Neural cell (in vitro differentiated cells): ENCODE measurements around the gene APOBEC3A. TPM values are rescaled to one million over a fixed set of nuclear protein-coding genes. Genes with fewer than 3 reads are reported as not detected.
"Not testable (repeated sequence)": the region's sequence is repeated elsewhere in the genome, so short reads cannot be mapped to it uniquely, and the experiment has no call there.

Experiments
- H2AFZ ChIP-seq: fragments of 200-600, 300-800 bp; sonication (generic), shearing (Covaris generic); 2 replicates; pipeline ENCODE4 v1.6.0; 2014; ENCODE audit warnings: low read depth, mild to moderate bottlenecking, antibody characterized with exemption, low read length, moderate library complexity
- H3F3A ChIP-seq: fragments of 200-600 bp; shearing (Covaris generic); 2 replicates; pipeline ENCODE4 v1.6.1; 2016; ENCODE audit warnings: mild to moderate bottlenecking, moderate library complexity, mixed read lengths, antibody characterized with exemption, low read length; ENCODE audit not compliant: insufficient read depth, poor library complexity, severe bottlenecking
- H3K27ac ChIP-seq: fragments of 200-600, 300-800 bp; sonication (generic), shearing (Covaris generic); 2 replicates; pipeline ENCODE4 v1.5.1; 2014; ENCODE audit warnings: mild to moderate bottlenecking, low read length, moderate library complexity
- H3K27me3 ChIP-seq: fragments of 300-800, 200-600 bp; sonication (generic), shearing (Covaris generic); 2 replicates; pipeline ENCODE4 v1.6.0; 2014; ENCODE audit warnings: mild to moderate bottlenecking, low read depth, low read length, moderate library complexity; ENCODE audit not compliant: insufficient read depth
- H3K36me3 ChIP-seq: fragments of 300-800, 200-600 bp; sonication (generic), shearing (Covaris generic); 2 replicates; pipeline ENCODE4 v1.5.1; 2014; ENCODE audit warnings: mild to moderate bottlenecking, antibody characterized with exemption, low read length, moderate library complexity; ENCODE audit not compliant: insufficient read depth
- H3K4me2 ChIP-seq: fragments of 300-800, 200-600 bp; sonication (generic), shearing (Covaris generic); 2 replicates; pipeline ENCODE4 v1.6.0; 2014; ENCODE audit warnings: mild to moderate bottlenecking, low read length
- H3K4me3 ChIP-seq: fragments of 300-800, 200-600 bp; sonication (generic), shearing (Covaris generic); 2 replicates; pipeline ENCODE4 v1.5.1; 2014; ENCODE audit warnings: mild to moderate bottlenecking, low read length, moderate library complexity
- H3K79me2 ChIP-seq: fragments of 200-600 bp; shearing (Covaris generic); replicated peaks from 2 replicates; pipeline ENCODE4 v1.6.0; 2014; ENCODE audit warnings: mild to moderate bottlenecking, low read length, moderate library complexity; ENCODE audit not compliant: insufficient read depth
- H3K9ac ChIP-seq: fragments of 300-800, 200-600 bp; sonication (generic), shearing (Covaris generic); 2 replicates; pipeline ENCODE4 v1.6.1; 2016; ENCODE audit warnings: mild to moderate bottlenecking, low read length, mixed read lengths
- H3K9me2 ChIP-seq: fragments of 200-600 bp; shearing (Covaris generic); 2 replicates; pipeline ENCODE4 v1.6.1; 2016; ENCODE audit warnings: mild to moderate bottlenecking, low read length, mixed read lengths; ENCODE audit not compliant: insufficient read depth
- H3K9me3 ChIP-seq: fragments of 200-600, 300-800 bp; sonication (generic), shearing (Covaris generic); 2 replicates; pipeline ENCODE4 v1.6.1; 2016; ENCODE audit warnings: mild to moderate bottlenecking, mixed run types, low read length, moderate library complexity, mixed read lengths
- H4K20me1 ChIP-seq: fragments of 200-600 bp; shearing (Covaris generic); 2 replicates; pipeline ENCODE4 v1.6.1; 2016; ENCODE audit warnings: mild to moderate bottlenecking, mixed run types; ENCODE audit not compliant: insufficient read depth
- CTCF ChIP-seq: fragments of 450-650 bp; IDR thresholded peaks from 2 replicates; pipeline ENCODE4 v1.5.1; 2014; ENCODE audit warnings: antibody characterized with exemption, mild to moderate bottlenecking, moderate library complexity; ENCODE audit not compliant: poor library complexity, severe bottlenecking
- EP300 ChIP-seq: fragments of 450-650 bp; conservative IDR thresholded peaks from 2 replicates; pipeline ENCODE4 v1.6.1; 2014; ENCODE audit warnings: antibody characterized with exemption, mild to moderate bottlenecking, moderate library complexity; ENCODE audit not compliant: poor library complexity, severe bottlenecking
- EZH2 ChIP-seq: fragments of 200-600, 300-800 bp; shearing (Covaris generic), sonication (generic); IDR thresholded peaks from 2 replicates; pipeline ENCODE4 v1.6.1; 2014; ENCODE audit warnings: antibody characterized with exemption, low read length, borderline replicate concordance, mild to moderate bottlenecking; ENCODE audit not compliant: insufficient read depth, poor library complexity, severe bottlenecking
- MXI1 ChIP-seq: fragments of 450-650 bp; conservative IDR thresholded peaks from 2 replicates; pipeline ENCODE4 v1.6.1; 2014; ENCODE audit warnings: antibody characterized with exemption, mild to moderate bottlenecking; ENCODE audit not compliant: poor library complexity, severe bottlenecking
- POLR2AphosphoS5 ChIP-seq: IDR thresholded peaks from 2 replicates; pipeline ENCODE4 v1.6.1; 2012
- SMC3 ChIP-seq: fragments of 450-650 bp; conservative IDR thresholded peaks from 2 replicates; pipeline ENCODE4 v1.6.1; 2014; ENCODE audit warnings: antibody characterized with exemption, mild to moderate bottlenecking, moderate library complexity; ENCODE audit not compliant: poor library complexity
- polyA plus RNA-seq: library from polyadenylated mRNA; depleted of rRNA; stranded (reverse); fragments of >200 nt; gene quantifications from 2 replicates; pipeline ENCODE4 v1.2.3, GENCODE V29; 2014

The APOBEC3A gene
- polyA plus RNA-seq, 1 donor from 2014 or later = not detected

- Histone ChIP-seq H3K27ac (no peak overlapping the region), H3K9ac (no peak overlapping the region), H3K9me2 (no peaks in the 10 kb centered on the region), H4K20me1 (no peaks in the 10 kb centered on the region), H3K27me3 (no peaks in the 10 kb centered on the region), H3K4me3 (no peak overlapping the region), H3K79me2 (no peaks in the 10 kb centered on the region), H2AFZ (no peak overlapping the region), H3K4me2 (no peak overlapping the region), H3F3A (no peaks in the 10 kb centered on the region), H3K36me3 (no peaks in the 10 kb centered on the region), H3K9me3 (no peaks in the 10 kb centered on the region)
- TF ChIP-seq CTCF (peak; percentile 39), SMC3 (no peak)
Measured at GRCh38 chr22:38981005-38981991, 23.9 kb downstream of the APOBEC3A start.

- H2AFZ ChIP-seq = no peak within 1 kb of the TSS
- H3K4me3 ChIP-seq = no peak within 1 kb of the TSS
- no peaks in the 10 kb centered on the region for H3K9me2 ChIP-seq
- H3K9me3 ChIP-seq = no peaks in the 10 kb centered on the region
- H3K9ac ChIP-seq = no peak within 1 kb of the TSS
- H3K79me2 ChIP-seq = no peaks in the 10 kb centered on the region
- no peaks in the 10 kb centered on the region for H3K36me3 ChIP-seq
- no peaks in the 10 kb centered on the region for H4K20me1 ChIP-seq
- no peak within 1 kb of the TSS for H3K27ac ChIP-seq
- TF ChIP-seq POLR2AphosphoS5 = no peak
- no peaks in the 10 kb centered on the region for H3F3A ChIP-seq
- H3K27me3 ChIP-seq = no peaks in the 10 kb centered on the region
- H3K4me2 ChIP-seq = no peak within 1 kb of the TSS
Measured at GRCh38 chr22:38981992-38982927, 24.9 kb downstream of the APOBEC3A start, which contains the start of gene APOBEC3B. Gene APOBEC3B, plus strand, starts transcription at chr22:38982347. Its CDS starts 107 bp downstream, at chr22:38982454.

- H3K79me2 ChIP-seq = no peaks in the 10 kb centered on the region
- no peak overlapping the region for H2AFZ ChIP-seq
- H3K27ac ChIP-seq = no peak overlapping the region
- no peaks in the 10 kb centered on the region for H4K20me1 ChIP-seq
- no peaks in the 10 kb centered on the region for H3K36me3 ChIP-seq
- H3F3A ChIP-seq = no peaks in the 10 kb centered on the region
- no peaks in the 10 kb centered on the region for H3K9me3 ChIP-seq
- no peaks in the 10 kb centered on the region for H3K9me2 ChIP-seq
- H3K9ac ChIP-seq = no peak overlapping the region
- H3K4me3 ChIP-seq = no peak overlapping the region
- TF ChIP-seq EZH2 = no peak
- TF ChIP-seq EP300 = no peak
- no peak for TF ChIP-seq CTCF
- TF ChIP-seq MXI1 = no peak
- no peak overlapping the region for H3K4me2 ChIP-seq
- H3K27me3 ChIP-seq = no peaks in the 10 kb centered on the region
Measured at GRCh38 chr22:38984224-38984623, 26.8 kb downstream of the APOBEC3A start.

- H3K27me3 ChIP-seq, H3K36me3 ChIP-seq, H3K9ac ChIP-seq, H4K20me1 ChIP-seq, H3K9me2 ChIP-seq, H3K27ac ChIP-seq, H2AFZ ChIP-seq, H3K9me3 ChIP-seq, H3F3A ChIP-seq, H3K4me3 ChIP-seq, H3K79me2 ChIP-seq, H3K4me2 ChIP-seq: not testable (repeated sequence)
Measured at GRCh38 chr22:38984784-38985757, 27.7 kb downstream of the APOBEC3A start.
